DND-41 (cell line): ENCODE results near the gene HOTAIR.

Experiments
- ATAC-seq: fragments of 200-7000 bp; cut with Tn5 transposase; 3 replicates; pipeline ENCODE4 v1.9.1; 2021; ENCODE audit warnings: low read depth; ENCODE audit not compliant: insufficient read depth
- DNase-seq: peaks from one replicate; pipeline ENCODE4 v3.0.0-alpha.2; 2020
- H2AFZ ChIP-seq: 2 replicates; pipeline ENCODE4 v1.6.0; 2012; ENCODE audit warnings: low read depth, low read length
- H3K27ac ChIP-seq: 2 replicates; pipeline ENCODE4 v1.5.1; 2012; ENCODE audit warnings: low read length, inconsistent platforms
- H3K27me3 ChIP-seq: fragments of 200-600 bp; sonication (generic); 2 replicates; pipeline ENCODE4 v1.6.0; 2012; ENCODE audit warnings: low read length, mild to moderate bottlenecking, inconsistent platforms; ENCODE audit not compliant: insufficient read depth, poor library complexity
- H3K36me3 ChIP-seq: 2 replicates; pipeline ENCODE4 v1.5.1; 2012; ENCODE audit warnings: low read length, inconsistent platforms; ENCODE audit not compliant: insufficient read depth
- H3K4me1 ChIP-seq: 2 replicates; pipeline ENCODE4 v1.5.1; 2012; ENCODE audit warnings: mild to moderate bottlenecking, low read length; ENCODE audit not compliant: insufficient read depth
- H3K4me2 ChIP-seq: 2 replicates; pipeline ENCODE4 v1.6.0; 2012; ENCODE audit warnings: mild to moderate bottlenecking, moderate library complexity, low read length, inconsistent platforms; ENCODE audit not compliant: insufficient read depth
- H3K4me3 ChIP-seq, 2 experiments: fragments of 200-600 bp in 1 of 2; shearing (Covaris generic) in 1 of 2; 2 replicates each; pipeline ENCODE4 v1.5.1; 2012 to 2016; ENCODE audit warnings: inconsistent platforms in 2 of 2, low read length in 2 of 2, mild to moderate bottlenecking in 2 of 2, low read depth in 1 of 2, moderate library complexity in 1 of 2
- H3K79me2 ChIP-seq: 2 replicates; pipeline ENCODE4 v1.6.0; 2012; ENCODE audit warnings: low read length, inconsistent platforms; ENCODE audit not compliant: insufficient read depth
- H3K9ac ChIP-seq: 2 replicates; pipeline ENCODE4 v1.6.0; 2012; ENCODE audit warnings: low read depth, mild to moderate bottlenecking, inconsistent platforms, low read length, moderate library complexity
- H3K9me3 ChIP-seq: 2 replicates; pipeline ENCODE4 v1.5.1; 2012; ENCODE audit warnings: low read length, moderate library complexity, mild to moderate bottlenecking, inconsistent platforms; ENCODE audit not compliant: insufficient read depth, severe bottlenecking
- H4K20me1 ChIP-seq: 2 replicates; pipeline ENCODE4 v1.6.0; 2012; ENCODE audit warnings: low read length; ENCODE audit not compliant: insufficient read depth
- EZH2 ChIP-seq: IDR thresholded peaks from 3 replicates; pipeline ENCODE4 v1.6.1; 2012; ENCODE audit warnings: borderline replicate concordance, low read depth, mild to moderate bottlenecking, moderate library complexity, low read length, inconsistent platforms; ENCODE audit not compliant: severe bottlenecking
- TF ChIP-seq, protein P1 (sequence below): IDR thresholded peaks from 2 replicates; pipeline ENCODE4 v1.5.1; 2012; ENCODE audit warnings: borderline replicate concordance, low read length, moderate library complexity, mild to moderate bottlenecking; ENCODE audit not compliant: poor library complexity, severe bottlenecking; ENCODE audit errors: extremely low read depth

HOTAIR gene

DNA sequence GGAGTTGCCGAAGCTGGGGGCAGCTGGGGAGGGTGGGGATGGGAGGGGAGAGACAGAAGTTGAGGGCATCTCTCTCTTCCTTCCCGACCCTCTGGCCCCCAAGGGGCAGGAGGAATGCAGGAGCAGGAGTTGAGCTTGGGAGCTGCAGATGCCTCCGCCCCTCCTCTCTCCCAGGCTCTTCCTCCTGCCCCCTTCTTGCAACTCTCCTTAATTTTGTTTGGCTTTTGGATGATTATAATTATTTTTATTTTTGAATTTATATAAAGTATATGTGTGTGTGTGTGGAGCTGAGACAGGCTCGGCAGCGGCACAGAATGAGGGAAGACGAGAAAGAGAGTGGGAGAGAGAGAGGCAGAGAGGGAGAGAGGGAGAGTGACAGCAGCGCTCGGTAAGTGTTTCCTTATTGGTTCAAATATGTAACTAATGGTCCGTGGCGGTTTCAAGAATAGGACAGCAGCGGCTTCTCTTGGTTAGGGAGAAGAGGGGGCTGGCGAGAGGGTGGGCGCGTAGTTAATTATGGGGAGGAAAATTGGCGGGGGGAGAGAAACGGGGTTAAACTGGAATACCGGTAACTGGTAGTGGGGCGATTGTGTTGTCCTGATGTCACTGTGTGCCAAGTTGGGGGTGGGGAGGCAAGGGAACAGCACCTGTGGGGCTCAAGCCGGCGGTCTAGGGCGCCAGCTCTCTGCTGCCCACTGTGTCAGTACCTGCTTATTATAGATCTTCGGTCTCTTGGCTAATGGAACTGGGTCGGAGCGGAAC is 42.5 kb upstream of the HOTAIR start:
- peak overlapping the region; percentile 28 to 63; a peak in 3 of 4 replicates for H3K4me3 ChIP-seq
- peaks cover 43% of the 10 kb centered on the region for H3K27me3 ChIP-seq
- H3K4me1 ChIP-seq, result peaks cover 17% of the 10 kb centered on the region
- no peak for TF ChIP-seq EZH2
- TF ChIP-seq, protein P1, sequence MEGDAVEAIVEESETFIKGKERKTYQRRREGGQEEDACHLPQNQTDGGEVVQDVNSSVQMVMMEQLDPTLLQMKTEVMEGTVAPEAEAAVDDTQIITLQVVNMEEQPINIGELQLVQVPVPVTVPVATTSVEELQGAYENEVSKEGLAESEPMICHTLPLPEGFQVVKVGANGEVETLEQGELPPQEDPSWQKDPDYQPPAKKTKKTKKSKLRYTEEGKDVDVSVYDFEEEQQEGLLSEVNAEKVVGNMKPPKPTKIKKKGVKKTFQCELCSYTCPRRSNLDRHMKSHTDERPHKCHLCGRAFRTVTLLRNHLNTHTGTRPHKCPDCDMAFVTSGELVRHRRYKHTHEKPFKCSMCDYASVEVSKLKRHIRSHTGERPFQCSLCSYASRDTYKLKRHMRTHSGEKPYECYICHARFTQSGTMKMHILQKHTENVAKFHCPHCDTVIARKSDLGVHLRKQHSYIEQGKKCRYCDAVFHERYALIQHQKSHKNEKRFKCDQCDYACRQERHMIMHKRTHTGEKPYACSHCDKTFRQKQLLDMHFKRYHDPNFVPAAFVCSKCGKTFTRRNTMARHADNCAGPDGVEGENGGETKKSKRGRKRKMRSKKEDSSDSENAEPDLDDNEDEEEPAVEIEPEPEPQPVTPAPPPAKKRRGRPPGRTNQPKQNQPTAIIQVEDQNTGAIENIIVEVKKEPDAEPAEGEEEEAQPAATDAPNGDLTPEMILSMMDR, result peak; percentile 16
- H3K9ac ChIP-seq, result peak overlapping the region; percentile 87
- H3K4me2 ChIP-seq, result peak overlapping the region; percentile 73
- no peaks in the 10 kb centered on the region for H3K9me3 ChIP-seq
- H4K20me1 ChIP-seq, result no peaks in the 10 kb centered on the region
- H3K36me3 ChIP-seq, result no peaks in the 10 kb centered on the region
- H3K79me2 ChIP-seq, result 0 out of 2 replicates have a peak, but pooled peaks cover 3% of the 10 kb centered on the region
- H3K27ac ChIP-seq, result peak overlapping the region; percentile 68
- H2AFZ ChIP-seq, result peak overlapping the region; percentile 83
- DNase-seq, result no peak
- ATAC-seq, result peak; percentile 46

DNA sequence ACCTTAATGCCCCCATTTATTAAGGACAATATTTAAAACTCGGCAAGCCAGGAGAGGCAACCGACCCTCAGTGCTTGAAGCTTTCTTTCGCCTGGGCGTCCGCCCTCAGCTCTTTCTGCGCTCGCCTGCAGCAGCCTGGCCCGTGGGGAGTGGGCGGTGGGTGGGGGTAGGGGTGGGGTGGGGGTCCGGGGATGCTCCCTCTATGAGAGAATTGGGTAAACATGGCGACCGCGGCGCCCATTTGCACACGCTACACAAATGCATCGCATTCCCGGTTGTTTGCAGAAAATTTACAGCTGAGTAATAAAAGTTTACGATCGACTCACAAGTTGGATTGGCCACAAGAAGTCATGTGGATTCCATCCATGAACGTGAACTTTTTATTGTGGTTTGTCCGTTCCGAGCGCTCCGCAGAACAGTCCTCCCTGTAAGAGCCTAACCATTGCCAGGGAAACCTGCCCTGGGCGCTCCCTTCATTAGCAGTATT is 41.8 kb upstream of the HOTAIR start:
- Histone ChIP-seq H3K79me2 (0 out of 2 replicates have a peak, but pooled peaks cover 3% of the 10 kb centered on the region), H3K9ac (no peak overlapping the region; the same call in 1 of the 2 replicates), H3K4me2 (peak overlapping the region; percentile 73; the same call in 1 of the 2 replicates), H3K4me3 (peak overlapping the region in 1 of 2 experiments; percentile 63; a peak in 1 of 4 replicates), H3K9me3 (no peaks in the 10 kb centered on the region), H2AFZ (no peak overlapping the region), H3K27ac (no peak overlapping the region), H3K27me3 (peaks cover 42% of the 10 kb centered on the region), H4K20me1 (no peaks in the 10 kb centered on the region), H3K4me1 (peaks cover 17% of the 10 kb centered on the region), H3K36me3 (no peaks in the 10 kb centered on the region)
- ATAC-seq (no peak), DNase-seq (no peak)
- TF ChIP-seq EZH2, result no peak
- TF ChIP-seq, protein P1, result no peak

DNA sequence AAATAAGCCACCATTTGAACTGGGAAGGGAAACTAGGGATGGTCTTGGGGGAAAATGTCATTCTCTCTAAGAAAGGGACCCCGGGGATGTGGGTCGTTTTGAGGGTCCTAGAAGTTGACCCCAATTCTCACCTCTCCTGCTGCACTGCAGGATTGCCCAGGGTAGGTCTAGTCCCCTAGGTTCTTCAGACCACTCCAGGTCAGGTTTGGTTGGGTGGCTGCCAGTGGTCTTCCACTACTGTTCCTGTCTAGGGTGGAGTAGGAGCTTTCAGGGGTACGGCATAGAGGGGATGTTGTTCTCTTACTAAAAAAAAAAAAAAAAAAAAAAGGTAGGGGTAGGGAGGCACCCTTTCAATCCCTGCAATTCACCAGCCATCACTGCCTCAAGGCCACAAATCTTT is 41.3 kb upstream of the HOTAIR start:
- DNase-seq, result no peak
- H3K4me3 ChIP-seq, result no peak overlapping the region
- H3K9ac ChIP-seq, result no peak overlapping the region
- peaks cover 46% of the 10 kb centered on the region for H3K27me3 ChIP-seq
- peaks cover 17% of the 10 kb centered on the region for H3K4me1 ChIP-seq
- ATAC-seq, result no peak
- H4K20me1 ChIP-seq, result no peaks in the 10 kb centered on the region
- H3K27ac ChIP-seq, result no peak overlapping the region
- 0 out of 2 replicates have a peak, but pooled peaks cover 3% of the 10 kb centered on the region for H3K79me2 ChIP-seq
- H3K9me3 ChIP-seq, result no peaks in the 10 kb centered on the region
- H3K4me2 ChIP-seq, result no peak overlapping the region
- no peaks in the 10 kb centered on the region for H3K36me3 ChIP-seq
- H2AFZ ChIP-seq, result no peak overlapping the region
- TF ChIP-seq, protein P1, result no peak
- no peak for TF ChIP-seq EZH2
